ENCODE data around the gene HNF1B.

Gene HNF1B

GRCh38 chr17:37737081-37737480 lies 7.8 kb downstream of the HNF1B start:
- DNase-seq (ENCODE audit: low read depth in 2 of 2, low spot score in 1 of 2), result no peak

- no peak for DNase-seq (ENCODE audit: low read depth in 2 of 2, low spot score in 1 of 2)
Measured at GRCh38 chr17:37736428-37736827, 8.4 kb downstream of the HNF1B start.

DNA sequence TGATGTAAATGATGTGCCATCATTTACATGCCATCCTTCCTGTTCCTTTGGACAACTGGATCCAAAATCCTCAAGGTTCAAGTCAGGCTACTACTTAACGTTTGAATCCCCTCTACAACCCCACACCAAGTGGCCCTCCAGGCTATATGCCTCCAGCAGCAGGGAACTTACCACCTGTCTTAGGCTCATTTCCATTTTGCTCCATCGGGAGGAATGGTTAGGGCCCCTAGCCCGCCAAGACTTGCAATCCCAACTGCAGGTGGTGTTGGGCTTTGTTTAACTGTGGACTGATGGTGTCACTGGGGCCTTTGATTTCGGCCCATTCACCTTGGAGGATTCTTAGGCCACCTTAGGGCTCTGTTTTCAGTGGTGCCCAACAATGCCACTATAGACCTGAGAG lies 9.7 kb downstream of the HNF1B start:
- no peak for DNase-seq (ENCODE audit: low read depth in 2 of 2, low spot score in 1 of 2)

DNA sequence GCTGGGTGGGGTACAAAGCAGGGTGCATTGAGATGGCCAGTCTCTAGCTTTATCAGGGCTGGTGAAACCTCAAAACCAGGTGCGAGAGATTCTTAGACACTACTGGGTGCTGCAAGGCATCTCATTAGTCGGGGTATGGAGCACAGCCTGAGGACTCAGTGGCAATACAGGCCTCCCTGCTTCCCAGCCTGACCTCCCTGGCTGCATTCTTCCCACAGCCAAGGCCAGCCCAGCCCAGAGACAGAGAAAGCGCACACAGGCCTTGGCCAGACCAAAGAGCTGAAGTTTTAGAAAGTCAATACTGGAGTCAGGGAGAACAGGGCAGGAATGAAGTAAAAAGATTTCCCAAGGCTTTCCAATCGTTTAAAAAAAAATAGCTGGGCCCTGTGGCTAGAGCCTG lies 12.5 kb downstream of the HNF1B start:
- no peak for DNase-seq (ENCODE audit: low read depth in 2 of 2, low spot score in 1 of 2)

DNA sequence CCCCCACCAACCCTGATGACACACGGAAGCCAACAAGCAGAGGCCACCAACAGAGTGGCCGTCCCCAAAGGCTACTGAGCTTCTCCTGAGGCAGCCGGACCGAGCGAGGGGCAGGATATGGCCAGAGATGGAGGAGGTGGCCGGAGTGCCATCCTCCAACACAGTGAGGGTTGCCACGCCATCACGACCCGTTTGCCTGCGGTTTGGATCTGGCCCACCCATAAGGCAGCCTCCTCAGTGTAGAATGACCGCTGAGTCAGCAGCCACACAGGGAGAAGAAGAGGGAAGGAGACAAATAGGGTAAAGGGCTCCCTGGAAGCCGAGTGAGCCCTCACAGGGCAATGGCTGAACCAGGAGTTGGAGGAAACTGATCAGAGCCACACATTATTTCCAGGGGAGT lies 13.8 kb downstream of the HNF1B start:
- DNase-seq (ENCODE audit: low read depth in 2 of 2, low spot score in 1 of 2), result no peak

DNA sequence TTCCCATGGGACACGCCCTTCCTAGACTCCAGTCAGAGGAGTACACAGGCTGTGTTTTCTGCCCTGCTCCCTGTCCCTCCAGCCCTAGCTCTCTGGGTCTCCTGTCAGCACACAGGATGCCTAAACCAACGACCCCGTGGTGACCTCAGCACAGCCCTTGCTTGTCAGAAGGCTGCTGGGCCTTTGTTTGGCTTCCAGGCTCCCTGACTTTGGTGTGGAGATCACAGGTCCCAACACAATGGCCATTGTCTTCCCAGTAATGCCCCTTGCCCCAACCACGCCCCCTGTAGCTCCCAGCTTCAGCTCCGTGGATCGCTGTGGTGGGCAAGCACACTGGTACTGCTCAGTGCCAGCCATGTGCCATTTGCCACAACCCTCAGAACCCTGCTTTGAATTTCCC lies 15.0 kb downstream of the HNF1B start:
- no peak for DNase-seq (ENCODE audit: low read depth in 2 of 2, low spot score in 1 of 2)

DNA sequence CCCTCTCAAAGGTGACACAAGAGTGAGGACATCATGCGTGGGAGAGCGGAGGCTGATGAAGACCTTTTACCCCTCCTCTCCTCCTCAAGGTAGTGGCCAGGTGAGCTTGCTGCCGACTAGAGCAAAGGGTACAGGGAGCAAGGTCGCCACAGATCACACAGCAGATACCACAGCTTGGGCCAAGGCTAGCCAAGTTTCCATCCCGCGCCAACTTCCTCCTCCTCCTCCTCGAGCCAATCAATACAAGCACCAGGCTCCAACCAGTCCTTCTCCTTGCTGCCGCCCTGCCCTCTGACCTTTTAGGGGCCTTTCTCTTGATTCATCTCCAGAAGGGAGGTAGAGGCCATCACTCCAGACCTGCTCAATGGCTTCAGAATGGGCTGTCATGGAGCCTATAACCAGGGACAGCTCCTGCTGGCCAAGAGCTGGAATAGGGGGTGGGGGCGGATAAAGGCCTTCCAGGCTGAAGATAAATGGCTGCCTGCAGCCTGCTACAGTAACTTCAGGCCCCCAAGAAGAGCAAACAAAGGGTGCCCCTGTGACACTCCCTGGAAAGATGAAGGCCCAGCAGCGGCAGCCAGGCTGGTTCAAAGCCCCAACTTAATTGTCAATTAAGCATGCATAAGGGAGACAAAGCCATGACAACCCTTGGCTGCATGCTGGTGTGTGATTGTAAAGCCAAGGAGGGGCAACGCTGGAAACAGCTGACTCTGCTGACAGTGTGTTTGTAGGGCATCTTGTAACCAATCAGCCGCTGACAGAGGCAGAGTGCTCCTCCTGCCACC lies 17.8 kb downstream of the HNF1B start:
- no peak for DNase-seq (ENCODE audit: low read depth in 2 of 2, low spot score in 1 of 2)

GRCh38 chr17:37726248-37726647 lies 18.6 kb downstream of the HNF1B start:
- DNase-seq (ENCODE audit: low read depth in 2 of 2, low spot score in 1 of 2), result no peak

DNA sequence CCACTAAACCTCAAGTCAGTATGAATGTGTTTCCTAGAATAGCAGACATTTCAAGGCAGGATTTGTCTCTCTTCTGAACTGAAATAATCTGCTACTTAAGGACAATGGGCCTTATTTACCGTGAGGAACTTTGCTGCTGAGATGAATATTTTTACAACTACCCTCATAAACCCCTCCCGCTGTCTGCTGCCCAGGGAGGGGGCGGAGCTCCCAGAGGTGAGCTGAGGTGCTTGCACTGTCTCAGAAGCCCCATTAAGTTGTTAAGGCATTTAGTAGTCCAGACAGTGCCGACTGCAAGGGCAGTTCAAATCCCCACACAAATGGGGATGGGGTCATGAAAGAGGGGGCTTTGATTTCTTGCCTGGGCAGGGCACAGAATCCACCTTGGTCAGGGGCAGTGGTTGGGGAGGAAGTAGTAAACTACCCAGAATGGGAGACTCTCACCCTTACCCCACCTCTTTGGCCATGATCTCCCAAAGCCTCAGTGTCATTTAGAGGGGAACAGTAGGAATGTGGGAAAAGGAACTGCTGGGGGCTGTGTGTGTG lies 19.2 kb downstream of the HNF1B start:
- DNase-seq (ENCODE audit: low read depth in 2 of 2, low spot score in 1 of 2), result no peak

DNA sequence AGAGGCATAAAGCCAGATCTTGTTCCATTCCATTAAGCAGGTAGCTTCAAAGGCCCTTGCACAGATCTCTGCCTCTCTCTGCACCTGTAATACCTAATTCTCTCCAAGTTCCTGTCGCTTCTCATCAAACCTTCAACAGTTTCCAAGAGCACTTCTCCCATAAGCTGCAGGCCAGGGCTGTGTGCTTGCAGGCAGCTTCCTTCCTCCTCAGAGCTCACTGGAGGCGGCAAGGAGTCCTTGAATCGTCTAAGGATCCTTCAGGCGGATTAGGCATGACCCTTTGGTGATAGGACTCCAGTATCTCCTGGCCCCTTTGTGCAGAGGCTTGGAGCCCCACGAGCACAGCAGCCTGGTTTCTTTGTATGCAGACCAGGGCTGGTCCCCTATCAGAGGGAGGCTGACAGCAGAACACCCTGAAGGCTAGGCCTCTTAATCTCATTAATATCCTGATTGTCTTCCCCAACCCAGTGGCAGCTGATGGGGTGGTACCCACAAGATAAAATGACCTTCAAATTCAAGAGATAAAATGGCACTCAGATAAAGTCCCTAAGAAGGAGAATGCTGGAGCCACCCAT lies 19.8 kb downstream of the HNF1B start:
- DNase-seq (ENCODE audit: low read depth in 2 of 2, low spot score in 1 of 2), result no peak

DNA sequence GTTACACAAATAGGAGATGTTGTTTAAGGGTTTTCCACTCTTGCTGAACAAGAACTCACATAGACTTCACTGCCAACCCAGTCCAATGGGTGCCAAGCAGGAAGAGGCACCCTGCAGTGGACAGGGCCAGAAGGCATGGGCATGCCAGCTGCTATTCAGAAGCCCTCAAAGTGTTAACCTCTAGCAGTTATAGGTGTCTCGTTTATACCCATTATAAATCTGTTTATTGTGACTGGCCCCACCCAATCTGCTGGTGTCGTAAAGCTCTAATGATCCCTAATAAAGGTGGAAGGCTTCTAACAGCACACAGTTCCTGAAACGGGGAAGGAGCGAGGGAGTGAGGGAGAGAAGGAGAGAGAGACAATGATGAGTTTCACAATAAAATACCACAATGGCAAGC lies 23.9 kb downstream of the HNF1B start:
- DNase-seq (ENCODE audit: low read depth in 2 of 2, low spot score in 1 of 2), result no peak

DNA sequence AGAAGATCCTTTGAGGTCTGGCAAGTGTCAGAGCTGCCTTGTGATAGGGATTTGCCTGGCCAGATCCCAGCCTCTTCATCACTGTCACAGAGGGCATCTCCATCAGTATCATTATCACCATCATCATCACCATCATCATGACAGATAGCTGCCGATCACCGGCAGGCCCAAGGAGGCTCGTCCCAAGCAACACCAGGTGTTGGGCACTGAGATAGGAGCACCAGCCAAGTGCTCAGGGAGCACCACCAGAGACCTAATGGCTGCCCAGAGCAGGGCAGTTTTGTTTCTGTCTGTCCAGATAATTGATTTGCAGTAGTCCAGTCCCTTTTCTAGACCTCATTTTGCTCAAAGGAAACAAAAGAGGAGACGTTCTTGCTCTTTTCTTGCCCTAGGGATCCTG lies 25.0 kb downstream of the HNF1B start:
- no peak for DNase-seq (ENCODE audit: low read depth in 2 of 2, low spot score in 1 of 2)

GRCh38 chr17:37718324-37719048 lies 26.4 kb downstream of the HNF1B start:
- DNase-seq (ENCODE audit: low read depth in 2 of 2, low spot score in 1 of 2), result no peak

DNA sequence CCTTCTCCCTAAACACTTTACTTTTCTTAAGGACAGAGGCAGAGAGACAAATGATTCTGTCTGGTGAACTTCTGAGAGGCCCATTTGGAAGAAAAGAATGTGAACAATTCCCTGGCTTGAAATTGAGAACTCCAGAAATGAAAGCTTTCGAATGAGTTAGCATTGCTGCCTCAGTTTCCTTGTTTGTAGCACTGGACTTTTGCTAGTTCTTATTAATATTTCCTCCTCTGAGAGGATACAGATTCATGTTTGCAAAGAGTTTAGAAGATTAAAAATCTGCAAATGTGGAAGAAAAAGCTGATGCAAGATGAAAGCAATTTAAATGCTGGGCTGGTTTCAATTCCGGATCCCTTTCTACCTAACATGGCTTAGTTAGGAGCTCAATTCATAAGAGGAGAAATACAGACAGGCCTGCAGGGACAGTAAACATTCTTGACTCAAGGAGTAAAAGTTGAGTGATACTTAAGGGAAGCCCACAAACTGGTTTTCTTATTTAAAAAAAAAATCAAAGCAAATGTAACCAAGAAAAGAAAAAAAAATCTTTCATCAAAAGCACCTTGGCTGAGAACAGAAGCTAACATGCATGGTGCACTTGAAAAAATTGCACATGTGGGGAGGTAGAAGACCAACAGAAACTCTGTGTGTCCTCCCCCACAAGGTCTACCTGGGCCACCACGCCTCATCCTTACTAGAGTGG lies 27.1 kb downstream of the HNF1B start:
- DNase-seq (ENCODE audit: low read depth in 2 of 2, low spot score in 1 of 2), result no peak

DNA sequence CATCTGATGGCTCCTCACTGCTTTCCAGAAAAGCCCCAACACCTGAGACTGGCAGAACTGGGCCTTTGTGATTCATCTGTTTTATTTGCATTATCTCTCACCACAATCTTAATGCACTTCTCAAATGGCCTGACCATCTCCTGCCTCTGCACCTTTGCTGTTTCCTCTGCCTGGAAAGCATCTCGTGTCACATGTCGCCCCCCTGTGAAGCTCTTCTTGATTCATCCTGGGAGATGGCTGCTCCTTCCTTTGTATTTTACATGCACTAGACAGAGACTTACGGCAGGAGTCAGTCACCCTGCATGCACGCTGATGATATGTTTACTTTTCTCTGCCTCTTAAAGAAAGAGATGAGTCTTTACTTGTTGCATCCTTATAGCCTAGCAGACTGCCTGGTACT lies 30.0 kb downstream of the HNF1B start:
- no peak for DNase-seq (ENCODE audit: low read depth in 2 of 2, low spot score in 1 of 2)

- no peak for DNase-seq (ENCODE audit: low read depth in 2 of 2, low spot score in 1 of 2)
Measured at GRCh38 chr17:37713624-37714023, 31.2 kb downstream of the HNF1B start.

GRCh38 chr17:37713028-37713431 lies 31.8 kb downstream of the HNF1B start:
- no peak for DNase-seq (ENCODE audit: low read depth in 2 of 2, low spot score in 1 of 2)

DNA sequence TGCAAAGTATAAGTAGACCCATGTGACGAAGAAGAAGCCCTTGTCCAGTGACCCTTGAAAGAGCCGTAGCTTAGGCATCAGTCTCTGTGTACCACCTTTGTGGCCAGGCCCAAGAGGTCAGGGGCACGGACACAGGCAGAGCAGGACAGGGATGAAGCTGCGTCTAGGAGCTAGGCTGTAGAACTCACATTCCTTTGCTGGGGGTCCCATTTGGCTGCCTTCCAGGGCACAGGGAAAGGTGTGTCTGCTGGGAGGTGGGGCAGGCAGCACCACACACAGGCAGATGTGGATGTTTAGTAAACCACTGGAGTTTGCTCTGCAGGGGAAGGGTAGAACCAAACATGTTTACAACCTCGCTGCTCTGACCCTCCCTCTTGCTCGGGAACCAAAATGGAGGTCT lies 33.7 kb downstream of the HNF1B start:
- no peak for DNase-seq (ENCODE audit: low read depth in 2 of 2, low spot score in 1 of 2)

DNA sequence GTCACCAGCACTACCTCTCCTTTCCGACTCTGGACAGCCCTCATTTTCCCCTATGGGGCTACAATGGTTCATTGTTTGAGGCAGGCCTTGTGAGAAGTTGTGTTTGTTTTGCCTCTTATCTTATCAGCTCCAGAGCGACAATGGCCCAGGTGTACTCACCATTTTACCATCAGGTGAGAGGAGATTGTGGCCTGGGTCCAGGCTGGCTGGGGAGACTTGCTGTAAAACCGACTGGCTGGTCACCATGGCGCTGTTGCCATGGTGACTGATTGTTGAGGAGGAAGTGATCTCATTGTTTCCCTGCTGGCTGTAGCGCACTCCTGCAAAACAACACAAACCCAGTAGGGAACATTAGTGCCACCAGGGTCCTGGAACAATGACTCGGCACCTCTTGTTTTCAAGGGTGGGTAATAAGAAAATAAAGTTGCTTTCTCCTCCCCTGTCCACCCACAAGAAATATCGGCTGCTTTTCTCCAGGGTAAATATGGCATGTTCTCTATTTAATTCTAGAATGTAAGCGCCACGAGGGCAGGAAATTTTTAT lies 34.4 kb downstream of the HNF1B start:
- no peak for DNase-seq (ENCODE audit: low read depth in 2 of 2, low spot score in 1 of 2)

- no peak for DNase-seq (ENCODE audit: low read depth in 2 of 2, low spot score in 1 of 2)
Measured at GRCh38 chr17:37708616-37709212, 36.1 kb downstream of the HNF1B start.
